GM19452 (cell line): ENCODE data around the gene PPP1R3C.

Source experiments
- ATAC-seq: cut with Tn5 transposase; IDR thresholded peaks from one replicate; pipeline ENCODE4 v1.9.1; 2021; ENCODE audit not compliant: unreplicated experiment

The PPP1R3C gene

GRCh38 chr10:91629715-91630549, 2.9 kb downstream of the PPP1R3C start:
- no peak for ATAC-seq

GRCh38 chr10:91628383-91628782, 4.5 kb downstream of the PPP1R3C start:
- no peak for ATAC-seq

DNA sequence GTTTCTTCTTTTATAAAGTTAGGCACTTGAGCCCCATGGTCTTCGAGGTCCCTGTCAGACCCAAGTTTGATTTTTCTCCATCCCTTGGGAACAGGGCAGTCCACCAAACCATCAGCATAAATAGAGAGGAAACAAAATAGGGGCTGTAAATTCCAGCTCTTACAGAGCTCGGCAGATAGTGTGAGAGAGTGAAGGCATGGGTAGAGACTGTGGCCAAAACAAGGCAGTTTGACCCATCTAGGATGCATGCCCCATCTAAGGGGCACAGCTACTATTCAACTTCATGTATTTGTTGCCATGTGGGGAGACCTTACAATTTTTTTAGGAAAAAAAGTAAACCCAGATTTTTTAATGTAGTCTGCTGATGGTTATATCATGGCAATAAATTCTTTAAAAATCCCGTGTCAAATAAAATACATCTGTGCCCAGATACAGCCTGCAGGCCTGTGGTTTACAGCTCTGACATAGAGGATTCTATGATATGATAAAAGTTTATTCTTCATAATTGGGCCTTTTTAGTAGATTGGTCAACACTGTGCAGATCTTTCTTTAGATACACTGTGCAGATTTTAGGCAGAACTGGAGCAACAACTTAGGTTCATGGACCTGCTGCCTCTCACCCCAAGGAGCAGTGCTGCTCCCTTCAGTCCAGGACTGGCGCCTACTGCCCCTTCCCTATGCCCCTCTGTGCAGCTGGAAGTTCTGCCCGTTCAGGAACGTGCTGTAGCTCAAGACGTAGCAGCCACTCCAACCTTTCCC, 5.3 kb downstream of the PPP1R3C start:
- ATAC-seq = no peak

GRCh38 chr10:91626936-91627335, 5.9 kb downstream of the PPP1R3C start:
- no peak for ATAC-seq

- ATAC-seq = no peak
Observed at GRCh38 chr10:91624633-91625032, 8.2 kb downstream of the PPP1R3C start.

GRCh38 chr10:91622601-91623000, 10.3 kb downstream of the PPP1R3C start:
- ATAC-seq = no peak

DNA sequence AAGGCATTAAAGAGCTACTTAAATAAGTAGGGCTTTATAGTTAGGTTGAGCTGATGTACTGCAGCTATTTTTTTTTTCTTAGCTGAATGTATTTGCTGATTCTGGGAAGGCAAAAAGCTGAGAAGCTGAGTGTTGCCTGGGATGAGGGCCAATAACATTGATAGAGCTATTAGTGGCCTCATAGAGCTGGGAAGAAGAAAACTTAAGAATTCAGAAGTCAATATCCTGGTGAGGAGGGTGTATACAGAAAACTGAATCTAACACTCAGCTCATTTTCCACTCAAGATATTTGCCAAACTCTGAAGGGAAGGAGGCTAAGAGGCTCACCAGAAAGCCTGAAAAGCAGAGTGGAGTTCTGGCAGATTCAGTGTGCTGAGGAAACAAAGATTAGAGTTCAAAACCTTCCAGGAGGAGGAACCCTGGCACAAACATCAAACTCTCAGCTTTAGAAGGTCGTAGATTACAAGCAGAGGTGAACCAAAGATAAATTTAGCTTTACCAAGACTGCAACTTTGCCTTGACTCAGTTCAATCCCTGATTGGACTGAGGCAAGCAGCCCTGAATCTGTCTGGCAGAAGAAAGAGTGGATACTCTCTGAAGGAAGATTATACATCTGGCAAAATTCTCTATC, 11.3 kb downstream of the PPP1R3C start:
- ATAC-seq = no peak

DNA sequence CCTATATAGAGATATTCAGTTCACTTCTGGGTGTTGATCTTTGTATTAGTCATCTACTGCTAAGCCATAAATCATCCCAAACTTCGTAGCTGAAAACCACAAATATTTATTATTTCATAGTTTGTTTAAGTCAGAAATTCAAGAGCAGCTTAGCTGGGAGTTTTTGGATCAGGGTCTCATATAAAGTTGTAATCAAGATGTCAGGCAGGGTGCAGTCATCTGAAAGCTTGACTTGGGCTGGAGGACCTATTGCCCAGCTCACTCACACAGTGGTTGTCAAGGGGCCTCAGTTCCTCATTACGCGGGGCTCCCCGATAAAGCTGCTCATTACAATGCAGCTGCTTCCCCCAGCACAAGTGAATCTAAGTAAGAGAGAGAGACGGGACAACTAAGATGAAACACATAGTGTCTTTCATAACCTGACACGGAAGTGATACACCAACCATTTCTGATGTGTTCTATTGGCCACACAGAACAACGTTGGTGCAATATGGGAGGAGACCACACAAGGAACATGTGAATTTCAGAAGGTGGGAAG, 15.7 kb downstream of the PPP1R3C start:
- no peak for ATAC-seq

GRCh38 chr10:91616137-91616536, 16.7 kb downstream of the PPP1R3C start:
- ATAC-seq = no peak

- ATAC-seq = no peak
Observed at GRCh38 chr10:91614225-91614624, 18.6 kb downstream of the PPP1R3C start.

DNA sequence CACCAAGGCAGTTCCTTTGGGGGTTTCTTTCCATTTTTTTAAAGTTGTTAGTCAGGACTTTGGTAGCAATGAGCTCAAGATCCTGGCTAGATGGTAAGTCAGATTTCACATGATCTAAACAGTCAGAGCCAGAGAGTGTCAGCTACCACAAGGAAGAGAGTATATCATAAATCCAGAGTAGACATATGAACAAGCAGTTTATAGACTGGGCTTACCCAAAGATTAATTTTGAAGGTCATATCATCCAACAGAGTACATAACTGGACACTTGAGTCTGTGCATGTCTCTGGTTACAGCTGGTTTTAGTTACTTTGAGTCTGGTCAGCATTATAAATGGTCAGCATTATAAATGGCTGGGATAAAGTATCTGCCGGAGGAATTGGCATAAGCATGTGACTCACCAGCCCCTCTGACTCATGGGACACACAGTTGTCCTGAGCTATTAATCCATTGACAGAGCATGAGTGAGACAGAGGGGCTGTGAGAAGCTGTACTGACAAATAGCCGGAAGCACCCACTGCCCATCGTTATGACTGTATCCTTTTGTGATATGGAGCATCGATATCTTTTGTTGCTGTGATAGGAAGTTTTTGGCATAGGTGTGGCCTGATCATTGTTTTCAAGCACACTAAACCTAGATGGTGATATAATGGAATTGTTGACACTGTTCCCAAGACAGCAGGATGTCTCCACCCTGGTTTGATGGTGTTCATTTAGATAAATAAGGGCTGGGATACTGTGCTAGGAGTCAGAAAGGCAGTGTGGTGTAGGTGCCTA, 19.3 kb downstream of the PPP1R3C start:
- ATAC-seq = no peak

- ATAC-seq = no peak
Observed at GRCh38 chr10:91610919-91611318, 22.0 kb downstream of the PPP1R3C start.

DNA sequence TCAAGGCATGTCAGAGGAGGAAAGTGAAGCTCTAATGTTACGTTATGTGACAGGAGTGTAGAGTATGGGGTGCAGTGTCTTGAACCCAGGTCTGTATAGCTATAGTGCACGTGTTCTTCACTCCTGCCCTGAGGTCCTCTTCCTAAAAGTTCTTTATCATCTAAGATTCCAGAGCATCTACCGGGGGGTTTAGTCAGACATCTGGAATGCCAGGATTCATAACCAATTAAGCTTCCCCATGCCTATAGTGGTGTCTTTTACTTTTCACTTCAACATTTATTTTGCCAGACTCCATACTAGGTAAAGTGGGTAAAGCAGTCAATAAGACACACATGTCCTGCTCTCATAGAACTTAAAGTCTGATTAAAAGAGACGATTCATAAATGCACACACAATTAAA, 22.4 kb downstream of the PPP1R3C start:
- ATAC-seq = no peak

DNA sequence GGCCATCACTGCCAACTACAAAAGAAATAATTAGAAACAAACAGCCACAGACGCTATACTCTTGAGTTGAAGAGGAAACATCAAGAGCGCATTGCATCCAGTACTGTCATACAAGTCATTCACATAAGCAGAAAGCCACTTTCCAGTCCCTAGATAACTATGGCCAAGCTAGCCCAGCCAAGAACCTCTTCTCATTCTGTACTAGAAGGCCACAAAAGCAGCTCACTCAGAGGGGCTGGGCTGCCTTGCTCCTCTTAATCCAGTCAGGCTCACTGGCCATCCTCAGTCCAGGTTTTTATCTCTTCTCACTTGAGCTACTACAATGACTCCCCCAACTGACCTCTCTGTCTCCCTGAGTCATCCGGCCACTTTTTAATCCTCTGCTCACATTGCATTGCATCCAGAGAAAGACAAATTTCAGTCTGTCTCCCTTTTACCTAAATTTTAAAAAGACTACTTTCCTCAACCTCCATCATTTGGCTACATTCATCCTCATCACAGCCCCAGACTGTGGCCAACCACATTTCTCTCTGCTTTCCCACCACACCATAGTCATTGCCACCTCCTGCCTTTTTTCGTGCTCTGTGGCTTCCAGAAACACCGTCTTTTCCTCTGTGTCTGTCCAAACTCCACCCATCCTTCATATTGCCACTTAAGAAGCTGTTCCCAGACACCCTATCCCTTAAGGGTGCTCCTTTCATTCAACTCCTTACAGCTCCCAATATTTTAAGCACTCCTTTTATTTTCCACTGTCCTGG, 25.0 kb downstream of the PPP1R3C start:
- ATAC-seq = no peak

GRCh38 chr10:91605968-91606367, 26.9 kb downstream of the PPP1R3C start:
- ATAC-seq = no peak

DNA sequence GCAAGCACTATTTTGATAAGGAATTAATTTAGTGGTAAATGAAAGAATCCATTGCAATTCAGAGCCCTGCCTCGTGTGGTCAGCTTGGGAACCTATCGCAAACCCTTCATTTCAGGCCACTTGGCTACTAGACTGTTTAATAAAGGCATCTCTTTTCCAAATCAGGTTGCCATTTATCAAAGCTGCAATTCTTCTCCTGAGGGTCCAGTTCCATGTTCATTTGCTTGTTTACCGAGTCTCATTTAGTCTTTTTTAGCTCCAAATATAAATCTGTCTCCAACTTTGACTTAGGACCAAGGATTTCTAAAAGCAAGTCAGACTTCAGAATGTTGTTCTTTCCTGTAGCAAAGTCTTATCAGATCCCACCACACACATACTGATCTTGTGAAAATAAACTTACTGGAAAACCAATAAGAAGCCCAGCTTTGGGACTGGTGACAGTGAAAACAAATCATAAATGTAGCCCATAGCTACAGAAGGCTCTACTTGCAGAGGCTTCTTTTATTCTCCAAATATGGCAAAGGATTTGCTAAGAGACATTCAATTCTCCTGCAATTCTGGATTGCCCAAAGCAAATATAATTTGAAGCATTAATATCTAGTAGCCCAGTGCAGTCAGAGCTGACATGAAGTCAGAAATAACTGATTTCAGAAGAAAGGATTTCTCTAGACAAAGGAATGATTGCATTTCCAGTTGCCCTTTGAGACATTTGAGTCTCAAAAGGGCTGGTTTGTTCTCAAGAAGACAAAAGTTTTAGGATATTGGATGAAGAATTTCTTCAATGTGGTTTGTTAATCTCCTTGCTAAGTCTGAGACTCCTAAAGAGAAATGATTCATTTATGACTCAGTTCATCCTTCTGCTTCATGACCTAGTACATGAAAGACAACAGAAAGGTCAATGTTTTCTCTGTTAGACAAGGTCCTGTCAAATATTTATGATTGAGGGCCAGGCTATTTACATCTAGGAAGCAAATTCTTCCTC, 28.0 kb downstream of the PPP1R3C start:
- no peak for ATAC-seq

DNA sequence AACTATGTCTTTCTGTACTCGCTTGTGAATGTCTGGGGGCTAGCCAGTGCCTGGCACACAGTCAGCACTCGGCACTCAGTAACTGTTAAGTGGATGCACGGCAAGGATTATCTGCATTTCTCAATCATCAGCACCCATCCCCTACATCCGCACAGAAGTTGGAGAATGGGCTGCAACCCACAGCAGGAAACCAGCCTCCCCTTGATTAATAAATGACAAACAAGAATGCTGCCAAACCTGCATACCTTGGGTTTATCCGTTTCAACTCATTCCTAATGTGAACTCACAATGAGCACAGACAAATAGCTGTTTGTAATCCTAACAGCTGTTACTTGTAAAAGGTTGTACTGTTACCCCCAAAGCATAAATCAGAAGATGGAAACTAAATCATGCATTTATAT, 28.9 kb downstream of the PPP1R3C start:
- ATAC-seq = no peak

DNA sequence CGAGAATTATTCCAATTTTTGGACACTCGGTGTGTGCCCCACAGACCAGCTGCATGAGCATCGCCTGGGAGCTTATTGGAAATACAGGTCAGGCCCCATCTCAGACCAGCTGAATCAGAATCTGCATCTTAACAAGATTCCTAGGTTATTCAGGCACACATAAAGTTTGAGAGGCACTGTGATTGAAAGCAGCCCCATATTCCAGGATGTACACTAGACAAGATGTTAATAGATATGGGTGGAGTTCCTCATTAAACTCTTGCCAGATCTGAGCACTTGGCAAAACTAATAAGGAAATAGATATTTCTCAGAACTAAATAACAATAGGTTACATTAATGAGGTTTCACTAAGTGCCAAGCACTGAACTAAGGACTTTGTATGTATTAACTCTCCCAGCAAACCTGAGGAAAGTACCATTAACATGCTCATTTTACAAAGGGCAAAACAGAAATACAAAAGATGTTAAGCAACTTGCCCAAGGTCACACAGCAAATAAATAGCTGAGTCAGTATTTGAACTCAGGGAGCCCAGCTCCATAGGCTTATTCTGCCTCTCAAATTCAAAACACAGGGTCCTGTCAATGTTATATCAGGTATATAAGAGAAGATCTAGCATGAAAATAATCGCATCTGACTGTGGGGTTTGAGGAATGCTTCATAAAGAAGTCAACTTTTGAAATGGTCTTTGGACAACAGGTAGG, 29.9 kb downstream of the PPP1R3C start:
- no peak for ATAC-seq
